GM21619 (cell line): ENCODE data around the gene PYCR2.

Source experiments
- ATAC-seq: cut with Tn5 transposase; IDR thresholded peaks from one replicate; pipeline ENCODE4 v1.9.1; 2021; ENCODE audit not compliant: unreplicated experiment

PYCR2 gene

DNA sequence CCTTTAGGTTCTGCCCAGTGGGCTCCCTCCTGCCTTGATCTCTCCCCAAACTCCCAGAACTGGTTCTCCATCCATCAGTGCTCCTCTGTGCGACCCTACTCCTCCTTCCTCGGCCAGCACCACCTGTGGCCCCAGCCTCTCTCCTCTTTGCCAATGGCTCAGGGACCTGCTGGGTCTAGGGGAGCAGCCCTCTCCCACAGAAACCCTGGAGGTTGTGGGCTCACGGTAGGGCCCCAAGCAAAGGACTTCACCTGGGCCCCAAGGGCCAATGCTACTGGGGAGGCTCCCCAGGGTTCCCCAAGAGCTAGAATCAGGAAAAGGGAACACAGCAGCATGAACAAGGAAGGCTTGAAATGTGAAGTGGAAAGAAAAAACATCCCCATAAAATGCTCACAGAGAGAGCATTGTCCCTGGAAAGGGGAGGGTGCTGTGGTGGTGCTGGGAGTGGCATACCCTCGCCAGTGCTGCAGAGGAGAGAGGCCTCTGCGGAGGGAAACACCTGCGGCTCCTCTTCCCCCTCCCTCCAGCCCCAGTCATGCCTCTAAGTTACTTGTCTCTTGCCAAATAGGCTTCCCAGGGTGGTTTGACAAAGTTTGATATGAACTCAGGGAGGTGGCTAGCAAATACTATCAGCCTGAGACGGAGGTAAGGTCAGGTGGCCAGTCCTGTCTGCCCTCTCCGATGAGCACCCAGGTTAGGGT, 44.4 kb downstream of the PYCR2 start:
- ATAC-seq = no peak

DNA sequence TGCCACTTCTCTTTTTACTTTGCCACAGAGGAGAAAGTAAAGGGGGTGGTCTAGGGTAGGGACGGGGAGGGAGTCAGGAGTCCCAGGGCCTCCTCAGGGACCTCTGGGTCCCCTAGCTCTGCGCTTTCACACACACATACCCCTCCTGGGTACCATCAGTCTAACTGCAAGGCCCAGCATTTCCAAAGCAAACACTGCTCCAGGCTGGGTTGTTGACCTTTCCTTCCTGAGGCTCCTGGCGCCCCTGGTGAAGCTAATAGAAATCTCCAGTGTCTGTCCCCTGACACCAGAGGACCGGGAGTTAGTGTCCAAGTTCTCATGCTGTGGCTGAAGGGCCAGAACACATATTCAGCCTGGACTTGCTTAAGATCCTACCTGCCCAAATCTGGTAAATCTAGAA, 45.8 kb downstream of the PYCR2 start:
- no peak for ATAC-seq

DNA sequence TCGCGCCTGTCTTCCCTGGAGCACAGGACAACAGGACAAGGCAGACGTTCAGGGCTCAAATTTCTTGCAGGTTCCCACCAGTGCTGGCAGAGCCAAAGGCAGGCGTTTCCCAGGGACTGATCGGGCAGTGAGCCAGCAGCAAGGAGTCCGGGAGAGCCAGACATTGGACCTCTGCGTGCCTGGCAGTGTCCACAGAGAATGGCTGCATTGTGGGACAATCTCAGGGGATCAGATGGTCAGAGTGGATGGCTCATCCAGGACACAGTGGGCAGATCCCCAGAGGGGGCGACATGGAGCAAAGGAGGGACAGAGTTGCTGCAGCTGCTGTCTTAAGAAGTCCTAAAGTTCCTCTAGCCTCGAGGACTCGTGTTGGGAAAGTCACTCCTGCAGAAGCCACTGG, 46.5 kb downstream of the PYCR2 start:
- ATAC-seq = no peak

- no peak for ATAC-seq
Observed at GRCh38 chr1:225876900-225877510, 47.0 kb downstream of the PYCR2 start.

DNA sequence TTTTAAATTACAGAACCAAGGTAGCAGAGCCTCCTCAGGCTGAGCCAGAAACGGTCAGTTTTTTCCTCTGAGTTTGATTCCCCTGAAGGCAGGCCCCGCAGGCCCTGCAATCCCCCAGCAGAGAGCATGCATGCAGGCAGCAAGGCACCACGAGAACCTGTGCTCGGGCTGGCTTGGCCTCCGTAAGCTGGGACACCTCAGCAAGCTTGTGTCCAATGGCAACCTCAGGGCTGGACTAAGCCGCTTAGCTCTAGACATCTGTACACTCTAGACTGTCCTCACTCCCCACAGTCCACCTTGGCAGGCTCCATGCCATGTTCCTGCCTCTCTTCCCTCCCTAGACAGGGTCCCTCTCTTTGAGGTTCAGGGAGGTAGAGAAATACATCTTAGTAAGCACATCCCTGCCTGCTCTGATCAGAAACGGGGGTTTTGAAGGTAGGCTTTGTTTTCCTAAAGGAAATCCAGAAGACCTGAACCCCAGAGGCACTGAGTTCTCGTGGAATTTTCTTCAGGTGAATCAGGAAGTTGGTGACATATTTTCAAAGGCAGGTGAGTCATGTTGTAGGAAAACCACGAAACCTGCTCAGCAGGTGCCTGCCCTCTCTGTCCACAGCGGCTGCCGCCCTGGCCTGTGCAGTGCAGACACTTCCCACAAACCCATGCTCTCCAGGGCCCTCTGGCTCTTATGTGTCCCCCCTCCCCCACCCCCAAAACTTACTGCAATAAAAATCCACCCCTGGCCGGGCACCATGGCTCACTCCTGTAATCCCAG, 48.8 kb downstream of the PYCR2 start:
- ATAC-seq = no peak

DNA sequence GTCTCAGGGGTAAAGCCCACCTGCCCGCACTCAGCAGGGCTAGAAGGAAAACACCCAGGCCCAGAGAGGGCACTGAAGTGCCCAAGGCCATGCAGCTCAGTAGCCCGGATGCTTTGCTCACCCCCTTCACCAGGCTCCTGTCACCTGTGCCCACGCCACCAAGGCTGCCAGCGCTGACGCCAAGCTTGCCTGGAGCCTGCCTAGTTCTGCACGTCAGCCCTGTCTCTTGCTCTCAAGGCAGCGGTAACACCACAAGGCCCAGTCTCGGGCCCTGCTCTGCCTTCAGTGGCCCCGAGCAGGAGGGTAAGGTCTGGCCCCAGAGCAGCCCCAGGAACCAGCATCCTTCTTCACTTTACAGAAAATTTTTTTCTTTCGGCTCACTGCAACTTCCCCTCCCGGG, 49.6 kb downstream of the PYCR2 start:
- ATAC-seq = no peak

DNA sequence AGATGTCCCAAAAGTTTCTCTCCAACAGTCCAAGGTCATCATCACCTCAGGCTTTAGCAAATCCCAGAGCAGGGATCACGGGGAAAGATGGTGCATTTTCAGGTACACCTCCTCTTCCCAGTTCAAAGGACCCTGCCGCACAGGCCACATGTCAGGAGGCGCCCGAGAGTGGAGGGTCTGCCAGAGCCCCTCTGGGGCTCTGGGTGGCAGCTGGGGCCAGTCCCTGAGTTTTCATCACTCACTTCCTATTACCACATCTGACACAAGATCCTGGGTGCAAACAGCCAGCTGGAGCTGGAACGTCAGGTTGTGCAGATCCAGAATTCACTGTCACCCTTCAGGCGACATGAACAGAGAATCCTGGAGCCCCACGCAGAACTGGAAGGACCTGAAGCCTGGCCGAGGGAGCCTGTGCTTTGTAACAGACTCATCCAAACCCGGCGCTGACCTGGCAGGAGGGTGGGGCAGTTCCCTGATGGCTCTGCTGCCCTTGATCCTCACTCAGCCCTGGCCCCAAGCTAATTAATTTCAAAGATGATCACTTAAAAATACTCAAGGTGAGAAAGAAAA, 50.7 kb downstream of the PYCR2 start:
- no peak for ATAC-seq

DNA sequence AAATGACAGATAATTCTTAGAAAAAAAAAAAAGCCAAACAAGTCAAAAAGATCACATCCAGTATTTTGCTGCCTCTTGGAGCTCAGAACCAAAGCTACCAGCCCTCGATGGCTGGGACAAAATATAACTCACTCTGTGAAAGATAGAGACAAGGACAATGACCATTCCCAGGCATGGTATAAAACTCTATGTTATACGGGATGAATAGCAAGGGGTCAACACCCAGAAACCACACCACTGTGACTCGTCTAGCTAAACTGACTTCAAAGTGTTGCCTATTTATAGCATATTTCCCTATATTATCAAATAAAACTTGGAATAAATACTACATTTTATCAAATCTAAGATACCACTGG, 52.0 kb downstream of the PYCR2 start:
- ATAC-seq = no peak

- ATAC-seq = no peak
Observed at GRCh38 chr1:225871359-225872074, 52.5 kb downstream of the PYCR2 start.

GRCh38 chr1:225870911-225871310, 53.1 kb downstream of the PYCR2 start:
- no peak for ATAC-seq
